Measurements from ENCODE around the gene FN1. TPM values are rescaled to one million over a fixed set of nuclear protein-coding genes. Genes with fewer than 3 reads are reported as not detected.

Gene FN1
- total RNA-seq, 3 donors from 2014 or later (not counting 1 experiment from before 2014, with no cell fraction given) = 0.30 TPM; not detected in 2

DNA sequence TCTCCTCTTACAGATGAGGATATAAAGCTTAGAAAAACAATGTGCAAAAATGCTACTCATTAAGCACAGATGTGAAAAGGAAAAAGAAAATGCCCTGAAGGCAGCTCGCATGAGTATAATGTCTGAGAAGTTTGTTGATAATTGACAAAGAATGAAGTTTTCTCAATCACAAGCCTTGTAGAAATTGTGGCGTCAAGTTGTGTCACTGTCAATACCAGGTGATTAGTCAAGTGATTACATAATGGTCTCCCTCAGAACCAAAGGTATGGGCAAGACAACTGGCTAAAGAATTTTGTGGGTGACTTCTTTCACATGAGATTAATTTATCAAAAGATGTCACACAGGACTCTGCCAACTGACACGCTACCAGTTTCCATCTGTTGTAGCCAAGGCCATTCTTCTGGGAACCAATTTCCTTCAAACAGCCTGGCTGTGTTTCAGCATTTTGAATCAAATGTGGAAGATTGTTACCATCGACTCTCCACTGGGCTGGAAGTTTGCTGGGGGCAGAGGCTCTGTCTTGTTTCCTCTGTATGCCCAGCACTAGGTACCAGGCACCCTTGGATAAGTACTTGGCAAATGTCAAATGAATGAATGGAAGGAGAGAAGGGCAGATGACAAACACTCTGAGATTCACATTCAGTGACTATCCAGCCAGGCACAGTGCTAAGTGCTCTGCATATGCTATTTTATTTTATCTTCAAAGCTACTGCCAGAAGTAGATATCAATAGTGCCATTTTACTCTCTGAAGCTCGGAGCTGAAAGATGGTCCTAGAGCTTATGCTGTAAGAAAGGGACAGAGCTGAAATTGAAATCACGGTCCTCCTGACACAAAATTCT is 5.9 kb upstream of the FN1 start:
- Histone ChIP-seq H3K27me3 (ENCODE audit: control insufficient read depth, insufficient read depth, low read length) (peaks cover 12% of the 10 kb centered on the region), H3K4me1 (ENCODE audit: control insufficient read depth, insufficient read depth, low read length) (peaks cover 3% of the 10 kb centered on the region), H3K9me3 (ENCODE audit: control insufficient read depth, insufficient read depth, low read length) (no peaks in the 10 kb centered on the region), H3K4me3 (ENCODE audit: low read length) (no peak overlapping the region), H3K36me3 (ENCODE audit: control insufficient read depth, insufficient read depth, low read length) (no peaks in the 10 kb centered on the region), H3K27ac (ENCODE audit: low read length) (no peak overlapping the region)
- H3K9me3 Mint-ChIP-seq = no peaks in the 10 kb centered on the region
- no peak overlapping the region for H3K27ac Mint-ChIP-seq
- no peak overlapping the region for H3K4me3 Mint-ChIP-seq
- no peak for ATAC-seq
- intact Hi-C loops (cut with micrococcal nuclease) = no loop called here
- no peaks in the 10 kb centered on the region for H3K36me3 Mint-ChIP-seq
- TF ChIP-seq, protein P1, sequence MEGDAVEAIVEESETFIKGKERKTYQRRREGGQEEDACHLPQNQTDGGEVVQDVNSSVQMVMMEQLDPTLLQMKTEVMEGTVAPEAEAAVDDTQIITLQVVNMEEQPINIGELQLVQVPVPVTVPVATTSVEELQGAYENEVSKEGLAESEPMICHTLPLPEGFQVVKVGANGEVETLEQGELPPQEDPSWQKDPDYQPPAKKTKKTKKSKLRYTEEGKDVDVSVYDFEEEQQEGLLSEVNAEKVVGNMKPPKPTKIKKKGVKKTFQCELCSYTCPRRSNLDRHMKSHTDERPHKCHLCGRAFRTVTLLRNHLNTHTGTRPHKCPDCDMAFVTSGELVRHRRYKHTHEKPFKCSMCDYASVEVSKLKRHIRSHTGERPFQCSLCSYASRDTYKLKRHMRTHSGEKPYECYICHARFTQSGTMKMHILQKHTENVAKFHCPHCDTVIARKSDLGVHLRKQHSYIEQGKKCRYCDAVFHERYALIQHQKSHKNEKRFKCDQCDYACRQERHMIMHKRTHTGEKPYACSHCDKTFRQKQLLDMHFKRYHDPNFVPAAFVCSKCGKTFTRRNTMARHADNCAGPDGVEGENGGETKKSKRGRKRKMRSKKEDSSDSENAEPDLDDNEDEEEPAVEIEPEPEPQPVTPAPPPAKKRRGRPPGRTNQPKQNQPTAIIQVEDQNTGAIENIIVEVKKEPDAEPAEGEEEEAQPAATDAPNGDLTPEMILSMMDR (IDR thresholded peaks at IDR 0.05) = no peak
- DNase-seq = no peak
- WGBS (ENCODE audit: insufficient coverage) = 90% methylated on average over 6 of the region's 6 CpGs
- peaks cover 5% of the 10 kb centered on the region in 2 donors for H3K4me1 Mint-ChIP-seq
- peaks cover 24 to 47% of the 10 kb centered on the region in 2 donors for H3K27me3 Mint-ChIP-seq (ENCODE audit: low read depth in 2 of 2)

DNA sequence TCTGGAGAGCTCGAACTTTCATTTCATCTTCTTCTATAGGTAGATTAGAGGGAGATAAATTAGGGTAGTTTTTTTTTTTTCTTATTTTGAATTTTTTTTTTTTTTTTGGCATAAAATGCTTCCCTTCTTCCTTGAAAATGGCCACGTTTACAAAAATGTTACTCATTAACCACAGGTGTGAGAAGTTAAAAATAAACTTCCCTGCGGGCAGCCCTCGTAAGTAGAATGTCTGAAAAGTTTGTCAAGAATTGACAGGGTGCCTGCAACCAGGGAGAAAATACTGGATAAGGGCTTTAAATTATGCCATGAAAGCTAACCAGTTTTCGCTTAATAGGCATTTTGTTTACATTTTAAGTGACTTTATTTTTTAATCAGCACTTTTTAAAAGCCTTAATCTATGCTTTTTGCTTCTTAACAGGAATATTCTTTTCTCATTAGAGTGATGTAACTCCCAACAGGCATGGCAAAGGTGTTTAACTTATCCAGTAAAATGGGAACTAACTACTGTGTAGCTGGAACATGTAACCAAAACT is 4.2 kb upstream of the FN1 start:
- Mint-ChIP-seq H3K4me3 (no peak overlapping the region), H3K4me1 (peaks cover 14 to 18% of the 10 kb centered on the region in 2 donors), H3K9me3 (no peaks in the 10 kb centered on the region), H3K36me3 (no peaks in the 10 kb centered on the region), H3K27me3 (ENCODE audit: low read depth in 2 of 2) (peaks cover 35 to 55% of the 10 kb centered on the region in 2 donors), H3K27ac (no peak overlapping the region)
- no peak for DNase-seq
- H3K4me1 ChIP-seq (ENCODE audit: control insufficient read depth, insufficient read depth, low read length) = peaks cover 18% of the 10 kb centered on the region
- no peaks in the 10 kb centered on the region for H3K36me3 ChIP-seq (ENCODE audit: control insufficient read depth, insufficient read depth, low read length)
- TF ChIP-seq, protein P1 (IDR thresholded peaks at IDR 0.05) = no peak
- H3K4me3 ChIP-seq (ENCODE audit: low read length) = no peak overlapping the region
- H3K27me3 ChIP-seq (ENCODE audit: control insufficient read depth, insufficient read depth, low read length) = peaks cover 28% of the 10 kb centered on the region
- intact Hi-C loops (cut with micrococcal nuclease) = no loop called here
- no peak for ATAC-seq
- no peak overlapping the region for H3K27ac ChIP-seq (ENCODE audit: low read length)
- WGBS (ENCODE audit: insufficient coverage) = 52% methylated on average over 3 of the region's 5 CpGs
- no peaks in the 10 kb centered on the region for H3K9me3 ChIP-seq (ENCODE audit: control insufficient read depth, insufficient read depth, low read length)

DNA sequence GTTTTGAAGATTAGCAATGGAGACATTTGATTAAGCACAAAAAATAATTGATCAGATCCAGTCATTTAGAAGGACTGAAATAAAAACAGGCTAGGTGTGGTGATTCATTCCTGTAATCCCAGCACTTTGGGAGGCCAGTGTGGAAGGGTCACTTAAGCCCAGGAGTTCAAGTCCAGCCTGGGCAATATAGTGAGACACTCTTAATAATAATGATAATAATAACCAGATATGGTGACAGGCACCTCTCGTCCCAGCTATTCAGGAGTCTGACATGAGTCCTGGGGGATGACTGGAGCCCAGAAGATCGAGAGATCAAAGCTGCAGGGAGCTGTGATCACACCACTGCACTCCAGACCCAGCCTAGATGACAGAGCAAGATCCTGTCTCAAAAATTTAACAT is 3.5 kb upstream of the FN1 start:
- H3K9me3 ChIP-seq (ENCODE audit: control insufficient read depth, insufficient read depth, low read length) = no peaks in the 10 kb centered on the region
- H3K4me1 ChIP-seq (ENCODE audit: control insufficient read depth, insufficient read depth, low read length) = peaks cover 18% of the 10 kb centered on the region
- peaks cover 40 to 59% of the 10 kb centered on the region in 2 donors for H3K27me3 Mint-ChIP-seq (ENCODE audit: low read depth in 2 of 2)
- H3K27ac ChIP-seq (ENCODE audit: low read length) = no peak overlapping the region
- H3K36me3 ChIP-seq (ENCODE audit: control insufficient read depth, insufficient read depth, low read length) = no peaks in the 10 kb centered on the region
- H3K4me1 Mint-ChIP-seq = peaks cover 19 to 21% of the 10 kb centered on the region in 2 donors
- H3K27ac Mint-ChIP-seq = no peak overlapping the region
- DNase-seq (no peak), ATAC-seq (no peak)
- TF ChIP-seq, protein P1 (IDR thresholded peaks at IDR 0.05) = no peak
- WGBS (ENCODE audit: insufficient coverage) = 76% methylated on average over 2 of the region's 2 CpGs
- no peaks in the 10 kb centered on the region for H3K36me3 Mint-ChIP-seq
- H3K9me3 Mint-ChIP-seq = no peaks in the 10 kb centered on the region
- H3K27me3 ChIP-seq (ENCODE audit: control insufficient read depth, insufficient read depth, low read length) = peaks cover 34% of the 10 kb centered on the region
- intact Hi-C loops (cut with micrococcal nuclease) = no loop called here
- H3K4me3 ChIP-seq (ENCODE audit: low read length) = no peak overlapping the region
- H3K4me3 Mint-ChIP-seq = no peak overlapping the region
